ENCODE data around the gene IL1RL1. TPM values are rescaled to one million over a fixed set of nuclear protein-coding genes. Genes with fewer than 3 reads are reported as not detected.

The IL1RL1 gene
- total RNA-seq, 2 donors from 2014 or later: 36.3 to 57.7 TPM

DNA sequence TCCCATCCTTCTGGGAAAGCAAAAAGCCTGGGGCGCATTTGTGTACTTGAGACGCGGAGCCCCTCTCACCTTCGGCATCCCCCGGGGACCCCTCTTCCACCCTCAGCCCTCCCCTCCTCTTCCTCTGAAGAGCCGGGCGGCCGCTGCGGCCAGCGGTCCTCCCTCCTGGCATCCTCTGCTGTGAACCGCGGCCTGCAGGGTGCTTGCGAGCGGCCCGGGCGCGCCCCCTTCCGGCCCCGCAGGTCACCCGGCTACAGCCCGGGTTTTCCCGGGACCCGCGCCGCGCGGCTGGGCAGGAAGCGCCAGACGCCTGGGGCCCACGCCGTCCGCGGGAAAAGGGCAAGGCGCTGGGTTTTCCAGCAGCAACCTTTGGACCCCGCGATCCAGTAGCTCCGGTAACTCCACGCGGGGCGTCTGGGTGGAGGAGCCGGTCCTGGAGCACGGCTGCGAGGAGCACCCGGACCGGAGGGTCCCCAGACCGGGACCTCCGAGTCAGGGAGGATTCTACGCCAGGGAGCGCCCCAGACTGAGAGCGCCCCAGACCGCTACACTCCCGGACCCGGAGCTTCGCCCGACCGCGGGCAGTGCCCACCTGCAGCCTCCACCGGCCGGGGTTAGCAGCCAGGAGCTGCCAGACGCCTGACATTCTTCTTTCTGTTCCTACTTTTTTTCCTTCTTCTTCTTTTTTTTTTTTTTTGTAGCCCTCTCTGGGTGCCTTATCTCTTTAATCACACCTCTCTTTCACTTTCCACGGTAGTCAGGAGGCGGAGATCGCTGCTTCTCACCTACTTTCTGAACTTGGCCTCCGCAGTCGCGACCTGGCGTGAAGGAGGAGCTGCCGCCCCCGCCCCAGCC is 44.4 kb downstream of the IL1RL1 start, which contains the start of gene IL18R1:
Gene IL18R1, plus strand, starts transcription at position 271 of the 855 bp plus-strand sequence. CDS start 6,865 bp downstream, outside the sequence.
- H3K9me3 Mint-ChIP-seq: no peaks in the 10 kb centered on the region
- H3K4me1 Mint-ChIP-seq (ENCODE audit: low read depth in 2 of 2): peaks cover 41 to 49% of the 10 kb centered on the region in 2 donors
- peak; percentile 96 for ATAC-seq

DNA sequence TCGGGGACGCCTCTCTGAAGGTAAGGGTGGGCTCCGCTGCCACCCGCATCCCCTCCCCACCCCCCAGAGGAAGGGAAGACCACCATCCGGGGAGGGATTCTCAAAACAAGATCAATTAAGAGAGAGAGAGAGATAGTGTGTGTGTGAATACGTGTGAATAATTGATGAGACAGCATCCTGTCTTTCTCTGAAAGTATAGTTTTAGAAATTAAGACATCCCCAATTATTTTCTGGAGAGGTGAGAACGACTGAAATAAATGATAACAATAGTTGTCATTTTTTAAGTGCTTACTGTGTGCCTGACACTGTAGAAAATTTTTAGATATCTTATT is 45.0 kb downstream of the IL1RL1 start:
- no peak for ATAC-seq
- no peaks in the 10 kb centered on the region for H3K27me3 Mint-ChIP-seq
- H3K9me3 Mint-ChIP-seq: no peaks in the 10 kb centered on the region
- peak overlapping the region; percentile 99 to 100 for H3K27ac Mint-ChIP-seq
- DNase-seq (ENCODE audit: low spot score): no peak
- H3K4me3 Mint-ChIP-seq: peak overlapping the region; percentile 100
- H3K36me3 Mint-ChIP-seq: peaks cover 35% of the 10 kb centered on the region
- H3K4me1 Mint-ChIP-seq (ENCODE audit: low read depth in 2 of 2): peaks cover 44 to 55% of the 10 kb centered on the region in 2 donors

More for the DNA sequence above, 44.4 kb downstream of the IL1RL1 start, which contains the start of gene IL18R1:
- peaks cover 32% of the 10 kb centered on the region for H3K36me3 Mint-ChIP-seq
- peak within 1 kb of the TSS; percentile 99 to 100 for H3K27ac Mint-ChIP-seq
- DNase-seq (ENCODE audit: low spot score): peak; percentile 94
- H3K4me3 Mint-ChIP-seq: peak within 1 kb of the TSS; percentile 100
- no peaks in the 10 kb centered on the region for H3K27me3 Mint-ChIP-seq

DNA sequence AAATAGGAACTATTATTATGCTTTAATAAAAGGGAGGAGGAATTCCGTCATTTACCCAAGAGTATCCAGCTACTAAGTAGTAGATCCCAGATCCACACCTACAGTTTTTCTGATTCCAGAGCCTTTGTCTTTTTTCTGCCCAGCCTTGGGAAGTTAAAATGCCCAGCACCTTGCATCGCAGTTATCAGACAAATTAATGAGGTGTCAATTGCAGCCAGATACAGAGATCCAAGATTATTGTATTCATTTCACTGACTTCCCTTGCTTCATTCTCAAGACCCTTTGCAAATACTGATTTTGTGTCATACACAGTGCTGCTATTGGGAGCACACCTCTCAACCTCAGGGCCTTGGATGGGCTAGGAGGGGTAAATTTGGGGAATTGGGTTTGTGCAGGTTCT is 45.4 kb downstream of the IL1RL1 start:
- Mint-ChIP-seq H3K27me3 (no peaks in the 10 kb centered on the region), H3K27ac (peak overlapping the region; percentile 99 to 100), H3K4me1 (ENCODE audit: low read depth in 2 of 2) (peaks cover 48 to 59% of the 10 kb centered on the region in 2 donors), H3K36me3 (peaks cover 39% of the 10 kb centered on the region), H3K4me3 (peak overlapping the region; percentile 100), H3K9me3 (no peaks in the 10 kb centered on the region)
- DNase-seq (ENCODE audit: low spot score) (no peak), ATAC-seq (no peak)

DNA sequence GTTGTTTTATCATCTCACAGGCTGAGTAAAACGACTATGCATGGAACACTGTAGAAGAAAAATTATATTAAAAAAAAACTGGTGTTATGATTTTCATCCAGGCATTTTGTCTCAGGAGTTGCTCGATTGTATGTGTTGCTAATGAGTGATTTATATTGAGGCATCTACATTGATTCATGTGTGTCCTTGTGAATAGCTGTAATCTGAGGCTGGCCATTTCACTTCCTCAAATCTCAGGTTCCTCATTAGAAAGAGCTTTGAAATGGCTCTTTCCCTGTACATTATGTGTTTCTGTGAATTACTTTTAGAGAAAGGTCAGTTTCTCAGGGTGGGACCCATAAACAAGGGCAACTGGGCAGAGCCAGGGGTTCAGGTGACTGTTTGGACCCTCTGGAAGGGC is 46.6 kb downstream of the IL1RL1 start:
- ATAC-seq: no peak
- peak overlapping the region; percentile 99 to 100 for H3K27ac Mint-ChIP-seq
- H3K4me3 Mint-ChIP-seq: peak overlapping the region; percentile 100
- peaks cover 49% of the 10 kb centered on the region for H3K36me3 Mint-ChIP-seq
- H3K27me3 Mint-ChIP-seq: no peaks in the 10 kb centered on the region
- H3K4me1 Mint-ChIP-seq (ENCODE audit: low read depth in 2 of 2): peaks cover 52 to 66% of the 10 kb centered on the region in 2 donors
- DNase-seq (ENCODE audit: low spot score): no peak
- H3K9me3 Mint-ChIP-seq: no peaks in the 10 kb centered on the region

DNA sequence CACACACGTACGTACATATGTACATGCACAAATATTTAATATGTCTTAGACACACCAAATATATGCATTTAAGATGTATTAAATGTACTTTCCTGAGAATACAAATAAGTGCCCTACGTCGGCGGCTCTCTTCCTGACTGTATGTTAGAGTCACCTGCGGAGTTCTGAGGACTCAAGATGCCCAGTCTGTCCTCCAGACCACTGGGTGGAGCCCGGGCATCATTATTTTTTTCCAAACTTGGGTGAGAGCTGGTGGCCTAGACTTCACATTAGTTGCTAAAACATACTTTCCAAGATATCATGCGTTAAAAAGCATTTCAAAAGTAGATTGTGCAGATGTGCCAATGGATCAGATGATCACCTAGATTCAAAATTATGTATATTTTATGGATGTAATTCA is 47.1 kb downstream of the IL1RL1 start:
- H3K27ac Mint-ChIP-seq: peak overlapping the region; percentile 99 to 100
- no peak for DNase-seq (ENCODE audit: low spot score)
- no peak for ATAC-seq
- peaks cover 55% of the 10 kb centered on the region for H3K36me3 Mint-ChIP-seq
- H3K4me3 Mint-ChIP-seq: peak overlapping the region; percentile 100
- H3K4me1 Mint-ChIP-seq (ENCODE audit: low read depth in 2 of 2): peaks cover 56 to 71% of the 10 kb centered on the region in 2 donors
- H3K27me3 Mint-ChIP-seq: no peaks in the 10 kb centered on the region
- H3K9me3 Mint-ChIP-seq: no peaks in the 10 kb centered on the region

DNA sequence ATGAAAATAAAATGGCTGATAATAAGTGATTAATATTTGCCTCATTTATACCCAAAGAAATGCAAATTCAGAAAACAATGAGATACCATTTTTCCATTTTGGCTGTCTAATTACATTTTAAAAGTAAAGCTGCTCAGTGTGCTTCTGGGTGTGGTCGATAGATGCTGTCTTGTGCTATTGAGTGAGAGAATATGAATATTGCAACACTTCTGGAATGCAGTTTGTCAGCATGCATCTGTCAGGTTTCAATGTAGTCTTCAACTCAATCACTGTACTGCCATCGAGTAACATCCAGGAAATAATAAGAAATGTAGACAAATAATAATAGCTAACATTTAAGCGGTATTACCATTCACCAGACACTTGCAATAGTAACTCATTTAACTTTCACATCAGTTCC is 48.2 kb downstream of the IL1RL1 start:
- Mint-ChIP-seq H3K4me1 (ENCODE audit: low read depth in 2 of 2) (peaks cover 62 to 81% of the 10 kb centered on the region in 2 donors), H3K27me3 (no peaks in the 10 kb centered on the region), H3K27ac (peak overlapping the region; percentile 99 to 100), H3K9me3 (no peaks in the 10 kb centered on the region), H3K4me3 (peak overlapping the region; percentile 100), H3K36me3 (peaks cover 65% of the 10 kb centered on the region)
- no peak for DNase-seq (ENCODE audit: low spot score)
- ATAC-seq: no peak

DNA sequence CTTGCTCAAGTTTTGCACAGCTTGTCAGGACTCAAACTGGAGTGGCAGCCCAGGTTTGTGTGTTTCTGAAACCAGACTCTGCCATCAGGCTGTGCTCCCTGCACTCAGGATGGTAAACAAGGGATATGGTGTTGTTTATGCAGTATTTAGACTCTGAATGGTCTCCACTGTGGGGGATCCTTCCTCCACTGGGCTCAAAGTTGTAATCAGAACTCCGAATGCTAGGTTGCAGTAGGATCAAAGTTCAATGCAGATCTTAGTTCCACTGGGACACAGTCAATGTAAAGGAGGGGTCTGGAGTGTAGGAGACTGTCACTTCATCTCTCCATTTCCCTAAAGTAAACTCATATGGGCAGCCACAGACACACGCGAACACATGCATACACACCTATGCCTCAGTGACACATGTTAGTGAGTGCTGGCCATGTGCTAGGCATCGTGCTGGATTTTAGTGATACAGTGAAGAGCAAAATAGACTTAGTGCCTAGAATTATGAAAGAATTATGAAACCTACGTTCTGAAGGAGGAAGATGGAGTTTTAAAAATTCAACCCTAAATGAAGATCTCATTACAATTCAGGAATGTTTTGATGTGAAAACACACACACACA is 50.4 kb downstream of the IL1RL1 start:
- H3K27me3 Mint-ChIP-seq: no peaks in the 10 kb centered on the region
- peak overlapping the region; percentile 78 to 100 for H3K27ac Mint-ChIP-seq
- peak overlapping the region; percentile 66 for H3K4me3 Mint-ChIP-seq
- H3K4me1 Mint-ChIP-seq (ENCODE audit: low read depth in 2 of 2): peaks cover 73 to 85% of the 10 kb centered on the region in 2 donors
- H3K36me3 Mint-ChIP-seq: peaks cover 78% of the 10 kb centered on the region
- H3K9me3 Mint-ChIP-seq: peaks cover 13% of the 10 kb centered on the region
- ATAC-seq (no peak), DNase-seq (ENCODE audit: low spot score) (no peak)

DNA sequence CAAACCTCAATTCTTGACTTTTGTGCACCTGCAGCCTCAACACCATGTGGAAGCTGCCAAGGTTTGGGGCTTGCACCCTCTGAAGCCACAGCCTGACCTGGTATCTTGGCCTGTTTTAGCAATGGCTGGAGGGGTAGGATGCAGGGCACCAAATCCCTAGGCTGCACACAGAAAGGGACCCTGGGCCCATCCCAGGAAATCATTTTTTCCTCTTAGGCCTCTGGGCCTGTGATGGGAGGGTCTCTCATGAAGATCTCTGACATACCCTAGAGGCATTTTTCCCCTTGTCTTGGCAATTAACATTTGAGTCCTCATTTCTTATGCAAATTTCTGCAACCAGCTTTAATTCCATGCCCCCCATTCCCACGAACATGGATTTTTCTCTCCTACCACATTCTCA is 54.4 kb downstream of the IL1RL1 start:
- peaks cover 13% of the 10 kb centered on the region for H3K9me3 Mint-ChIP-seq
- ATAC-seq: no peak
- H3K4me1 Mint-ChIP-seq (ENCODE audit: low read depth in 2 of 2): peaks cover 81 to 96% of the 10 kb centered on the region in 2 donors
- DNase-seq (ENCODE audit: low spot score): no peak
- peak overlapping the region; percentile 88 for H3K4me3 Mint-ChIP-seq
- peak overlapping the region; percentile 99 to 100 for H3K27ac Mint-ChIP-seq
- H3K36me3 Mint-ChIP-seq: peaks cover 85% of the 10 kb centered on the region
- no peaks in the 10 kb centered on the region for H3K27me3 Mint-ChIP-seq

DNA sequence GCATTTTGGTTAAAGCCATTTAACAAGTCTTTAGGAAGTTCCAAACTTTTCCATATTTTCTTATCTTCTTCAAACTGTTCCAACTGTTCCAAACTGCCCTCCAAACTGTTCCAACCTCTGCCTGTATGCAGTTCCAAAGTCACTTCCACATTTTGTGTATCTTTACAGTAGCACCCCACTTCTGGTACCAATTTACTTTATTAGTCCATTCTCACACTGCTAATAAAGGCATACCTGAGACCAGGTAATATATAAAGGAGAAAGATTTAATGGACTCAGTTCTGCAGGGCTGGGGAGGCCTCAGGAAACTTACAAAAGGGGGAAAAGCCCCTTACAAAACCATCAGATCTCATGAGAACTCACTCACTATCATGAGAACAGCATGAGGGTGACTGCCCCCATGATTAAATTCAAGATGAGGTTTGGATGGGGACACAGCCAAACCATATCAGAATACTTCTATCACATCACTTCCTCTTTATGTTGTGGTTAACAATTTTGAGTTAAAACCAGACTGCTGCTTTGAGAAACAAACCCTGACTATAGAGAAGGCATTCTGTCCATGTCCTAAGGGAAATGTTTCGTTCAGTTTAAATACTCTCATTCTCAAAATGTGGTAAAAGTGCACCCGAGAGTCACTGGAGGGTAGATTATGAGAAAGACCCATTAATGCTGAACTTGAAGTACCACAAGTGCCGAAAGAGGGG is 55.2 kb downstream of the IL1RL1 start:
- peak overlapping the region; percentile 88 for H3K4me3 Mint-ChIP-seq
- H3K4me1 Mint-ChIP-seq (ENCODE audit: low read depth in 2 of 2): peaks cover 83 to 95% of the 10 kb centered on the region in 2 donors
- H3K36me3 Mint-ChIP-seq: peaks cover 80% of the 10 kb centered on the region
- H3K9me3 Mint-ChIP-seq: peaks cover 13% of the 10 kb centered on the region
- no peaks in the 10 kb centered on the region for H3K27me3 Mint-ChIP-seq
- DNase-seq (ENCODE audit: low spot score): no peak
- H3K27ac Mint-ChIP-seq: peak overlapping the region; percentile 99 to 100
- ATAC-seq: peak; percentile 69 to 71

DNA sequence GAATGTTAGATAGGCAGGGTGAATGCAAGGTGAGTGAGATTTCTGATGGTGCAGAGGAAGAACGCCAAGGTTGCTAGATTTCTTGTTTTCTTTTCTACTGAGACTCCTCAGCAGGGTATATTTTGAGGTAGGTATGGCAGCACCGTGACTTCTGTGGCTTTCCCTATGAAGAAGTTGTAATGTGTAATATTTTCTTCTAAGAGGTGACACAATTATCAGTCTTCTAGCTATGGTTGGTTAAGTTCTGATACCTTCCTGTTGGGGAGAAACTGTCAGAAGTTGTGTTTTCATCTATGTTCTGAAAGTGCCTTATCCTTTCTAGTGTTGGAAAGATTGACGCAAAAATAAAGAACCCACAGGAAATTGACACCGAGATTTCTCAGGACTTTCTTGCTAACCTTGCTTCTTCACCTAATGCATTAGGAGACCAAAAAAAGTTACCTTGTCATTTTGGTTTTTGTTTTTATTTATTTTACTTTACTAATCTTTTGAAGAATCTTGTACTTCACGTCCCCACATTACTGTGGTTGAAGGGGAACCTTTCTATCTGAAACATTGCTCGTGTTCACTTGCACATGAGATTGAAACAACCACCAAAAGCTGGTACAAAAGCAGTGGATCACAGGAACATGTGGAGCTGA is 56.1 kb downstream of the IL1RL1 start:
- peaks cover 13% of the 10 kb centered on the region for H3K9me3 Mint-ChIP-seq
- peak overlapping the region; percentile 88 for H3K4me3 Mint-ChIP-seq
- H3K36me3 Mint-ChIP-seq: peaks cover 73% of the 10 kb centered on the region
- ATAC-seq: peak; percentile 72 to 74
- peaks cover 78 to 89% of the 10 kb centered on the region in 2 donors for H3K4me1 Mint-ChIP-seq (ENCODE audit: low read depth in 2 of 2)
- H3K27me3 Mint-ChIP-seq: no peaks in the 10 kb centered on the region
- H3K27ac Mint-ChIP-seq: peak overlapping the region; percentile 99 to 100
- no peak for DNase-seq (ENCODE audit: low spot score)

DNA sequence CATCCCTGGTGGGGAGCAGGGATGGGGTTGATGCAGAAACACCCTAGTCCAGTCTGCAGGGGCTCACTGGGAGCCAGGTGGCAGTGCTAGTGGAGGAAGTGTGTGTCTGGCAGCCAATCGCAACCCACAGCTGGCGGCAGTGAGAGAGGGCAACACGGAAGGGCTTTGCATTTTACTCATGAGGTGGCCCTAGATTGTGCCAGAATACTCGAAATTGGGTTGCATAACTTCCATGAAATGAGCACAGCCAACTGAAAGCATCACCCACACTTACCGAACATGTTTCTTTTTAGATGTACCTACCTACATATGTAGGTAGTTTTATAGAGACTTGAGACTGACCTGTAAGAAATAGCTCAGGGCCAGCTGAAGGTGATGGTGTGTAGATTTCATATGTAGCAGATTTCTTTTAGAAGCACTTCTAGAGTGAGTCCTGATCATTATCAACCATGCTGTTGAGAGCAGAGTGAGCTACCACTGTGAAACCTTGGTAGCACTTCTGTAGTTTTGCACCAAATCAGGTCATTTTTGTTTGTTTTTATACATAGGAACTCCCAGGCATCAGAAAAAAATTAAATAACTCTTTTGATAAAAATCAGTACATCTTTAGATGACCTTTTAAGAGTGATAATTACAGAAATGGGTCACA is 57.2 kb downstream of the IL1RL1 start:
- Mint-ChIP-seq H3K4me1 (ENCODE audit: low read depth in 2 of 2) (peaks cover 72 to 78% of the 10 kb centered on the region in 2 donors), H3K9me3 (peaks cover 13% of the 10 kb centered on the region), H3K4me3 (peak overlapping the region; percentile 88), H3K36me3 (peaks cover 70% of the 10 kb centered on the region), H3K27me3 (no peaks in the 10 kb centered on the region), H3K27ac (peak overlapping the region; percentile 99 to 100)
- ATAC-seq (peak; percentile 85 to 89), DNase-seq (ENCODE audit: low spot score) (peak; percentile 91)

DNA sequence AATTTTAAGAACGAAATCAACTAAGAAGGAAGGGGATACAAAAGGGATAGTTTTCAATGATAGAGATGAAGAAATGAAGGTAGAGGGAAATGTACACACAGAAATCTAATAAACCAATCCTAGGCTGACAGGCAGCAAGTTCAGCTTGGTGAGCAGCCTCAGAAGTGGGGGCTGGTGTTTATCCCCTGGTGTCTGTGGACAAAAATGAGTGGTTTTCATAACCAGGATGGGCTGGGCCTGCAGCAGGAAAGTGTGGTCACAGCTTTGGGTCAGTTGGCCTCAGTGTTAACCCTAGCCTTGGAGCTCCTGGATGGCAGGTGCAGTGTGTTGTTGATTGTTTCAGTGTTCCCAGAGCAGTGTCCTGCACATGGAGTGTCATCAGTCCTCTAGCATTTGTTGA is 58.5 kb downstream of the IL1RL1 start:
- H3K9me3 Mint-ChIP-seq: peaks cover 11% of the 10 kb centered on the region
- peaks cover 65% of the 10 kb centered on the region for H3K36me3 Mint-ChIP-seq
- H3K4me1 Mint-ChIP-seq (ENCODE audit: low read depth in 2 of 2): peaks cover 66 to 69% of the 10 kb centered on the region in 2 donors
- H3K4me3 Mint-ChIP-seq: peak overlapping the region; percentile 88
- no peaks in the 10 kb centered on the region for H3K27me3 Mint-ChIP-seq
- H3K27ac Mint-ChIP-seq: peak overlapping the region; percentile 99 to 100
- DNase-seq (ENCODE audit: low spot score) (no peak), ATAC-seq (no peak)

Data from natural killer cell treated with Interleukin-12 subunit alpha and Interleukin-12 subunit beta and Interleukin-15 and Interleukin-18, amount 100 ng/mL, for 72 hours (primary cell).